GM21515 (cell line): ENCODE data around the gene RAPGEF3.

Experiments used
- ATAC-seq: cut with Tn5 transposase; IDR thresholded peaks from one replicate; pipeline ENCODE4 v1.9.1; 2021; ENCODE audit not compliant: unreplicated experiment

Gene RAPGEF3

DNA sequence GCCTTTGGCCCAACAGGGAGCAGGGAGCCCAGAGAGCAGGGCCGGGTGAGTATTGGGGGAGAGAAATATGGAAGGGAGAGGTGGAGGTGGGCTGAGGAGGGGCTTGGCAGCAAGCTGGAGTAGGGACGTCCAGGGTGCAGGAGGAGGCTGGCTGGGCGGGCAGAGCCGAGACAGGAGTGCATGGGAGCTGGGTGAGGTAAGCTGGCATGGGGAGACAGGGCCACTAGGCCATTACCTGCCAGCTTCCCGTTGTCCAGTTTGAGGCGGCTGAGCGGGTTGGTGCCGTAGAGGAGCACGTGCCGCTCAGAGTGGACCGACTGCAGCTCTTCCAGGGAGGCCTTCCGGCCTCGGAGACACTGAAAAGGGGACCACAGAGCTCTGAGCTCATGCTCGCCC, 32.7 kb upstream of the RAPGEF3 start:
- no peak for ATAC-seq

GRCh38 chr12:47790676-47791350, 32.1 kb upstream of the RAPGEF3 start:
- no peak for ATAC-seq

DNA sequence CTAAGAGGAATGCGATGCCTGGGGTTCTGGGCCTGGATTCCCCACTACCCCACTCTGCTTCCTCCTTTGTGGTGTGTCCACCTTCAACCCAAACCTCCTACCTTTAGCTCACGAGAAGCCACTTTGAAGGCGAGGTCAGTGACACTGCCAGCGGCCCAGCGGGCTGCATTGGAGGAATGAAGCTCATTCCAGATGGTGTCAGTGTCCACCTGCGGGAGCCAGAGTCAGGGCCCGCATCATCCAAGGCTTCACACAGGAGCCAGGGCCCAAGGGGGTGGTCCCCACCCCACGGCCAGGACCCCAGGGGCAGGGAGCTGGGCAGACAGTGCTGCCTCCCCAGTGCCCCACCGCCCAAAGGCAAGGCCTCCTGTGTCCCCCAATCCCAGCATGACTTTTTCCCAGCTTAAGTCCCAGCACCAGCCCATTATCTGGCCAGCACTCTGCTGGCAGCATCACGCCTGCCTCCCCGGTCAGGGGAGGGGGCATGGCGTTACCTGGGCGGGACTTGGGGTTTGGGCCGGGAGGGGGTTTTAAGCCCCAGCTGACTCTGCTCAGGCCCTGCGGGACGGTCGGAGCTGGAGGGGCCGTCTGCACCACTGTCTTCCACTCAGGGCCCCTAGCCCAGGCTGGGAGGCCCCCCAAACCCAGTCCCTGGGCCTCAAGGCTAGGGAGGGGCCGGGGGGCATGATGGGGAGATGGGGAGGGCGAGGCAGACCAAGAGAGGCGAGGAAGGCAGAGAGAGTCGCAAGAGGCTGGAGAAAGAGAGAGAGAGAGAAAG, 31.2 kb upstream of the RAPGEF3 start:
- ATAC-seq = no peak

- no peak for ATAC-seq
Measured at GRCh38 chr12:47789141-47789540, 30.5 kb upstream of the RAPGEF3 start.

- no peak for ATAC-seq
Measured at GRCh38 chr12:47787596-47788319, 29.1 kb upstream of the RAPGEF3 start.

GRCh38 chr12:47786662-47787280, 28.1 kb upstream of the RAPGEF3 start:
- ATAC-seq = no peak

DNA sequence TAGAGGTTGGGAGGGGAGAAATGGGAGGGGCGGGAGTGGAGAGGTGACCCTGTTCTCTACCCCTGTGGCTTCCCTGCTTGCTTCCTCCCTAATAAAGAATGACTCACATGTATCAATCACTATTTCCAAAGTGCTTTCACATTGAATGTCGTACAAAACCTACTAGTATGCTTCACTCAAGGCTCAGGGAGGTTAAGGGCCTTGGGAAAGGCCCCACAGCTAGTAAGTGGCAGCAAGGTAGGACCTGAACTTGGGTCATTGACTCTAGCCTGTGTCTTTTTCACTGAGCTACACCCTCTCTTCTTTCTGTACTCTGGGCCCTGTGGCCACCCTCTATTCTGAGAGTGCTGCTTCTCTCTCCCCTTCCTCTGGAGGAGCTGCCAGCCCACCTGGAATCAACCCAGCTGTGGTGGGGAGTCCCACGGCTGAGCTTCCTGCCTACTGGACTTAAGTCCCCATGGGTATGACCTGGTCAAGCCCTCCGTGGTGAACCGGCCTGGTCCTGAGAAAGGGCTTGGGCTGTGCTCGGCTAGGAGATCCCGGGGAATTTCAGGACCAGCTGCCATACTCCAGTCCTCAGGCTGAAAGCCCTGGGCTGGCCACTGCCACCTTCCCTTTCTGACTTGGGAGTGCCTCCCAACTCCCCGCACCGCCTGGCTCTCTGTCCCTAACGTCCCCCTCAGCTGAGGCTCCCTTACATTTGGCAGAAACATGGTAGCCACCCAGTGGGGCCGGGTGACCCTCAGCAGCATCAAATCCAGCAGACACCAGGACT, 27.4 kb upstream of the RAPGEF3 start:
- ATAC-seq = no peak

DNA sequence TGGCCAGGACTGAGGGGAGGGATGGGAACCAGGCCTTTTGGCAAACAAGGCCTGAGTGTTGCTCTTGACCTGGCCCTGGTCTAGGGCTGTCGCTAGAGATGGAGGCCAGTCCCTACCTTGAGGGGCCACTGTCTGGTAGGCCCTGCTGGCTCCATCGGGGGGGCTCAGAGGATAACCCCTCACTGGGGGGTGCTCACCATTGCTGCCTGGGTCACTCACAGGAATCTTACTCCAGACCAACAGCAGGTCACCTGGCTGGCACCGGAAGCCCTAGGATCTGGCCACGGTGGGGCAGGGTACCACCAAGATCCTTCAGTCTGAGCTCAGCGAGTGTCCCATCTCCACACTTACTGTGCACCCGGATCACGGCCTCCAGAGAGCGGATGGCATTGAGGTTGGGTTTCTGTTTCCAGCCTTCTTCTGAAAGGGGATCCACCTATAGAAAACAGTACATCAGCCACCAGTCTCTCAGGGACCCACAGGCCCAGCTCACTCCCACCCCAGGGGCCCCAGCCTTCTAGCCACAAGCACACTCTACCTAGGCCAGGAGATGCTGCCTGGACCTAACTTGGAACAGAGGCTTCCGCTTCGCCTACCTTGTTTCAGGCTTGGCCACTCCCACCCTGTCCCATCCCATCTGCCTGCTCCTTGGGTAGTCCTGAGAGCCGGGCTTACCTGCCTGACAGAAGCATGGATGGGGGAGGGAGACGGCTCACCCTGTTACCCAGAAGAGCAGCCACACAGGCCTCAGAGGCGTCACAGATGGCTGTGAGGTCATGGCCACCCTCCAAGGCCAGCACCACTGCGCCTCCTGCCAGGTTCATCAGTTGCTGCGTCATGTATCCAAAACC, 26.6 kb upstream of the RAPGEF3 start:
- no peak for ATAC-seq

GRCh38 chr12:47783821-47784819, 25.4 kb upstream of the RAPGEF3 start:
- ATAC-seq = no peak

GRCh38 chr12:47783024-47783755, 24.5 kb upstream of the RAPGEF3 start:
- ATAC-seq = no peak

- no peak for ATAC-seq
Measured at GRCh38 chr12:47782372-47782770, 23.7 kb upstream of the RAPGEF3 start.

GRCh38 chr12:47781479-47782371, 23.0 kb upstream of the RAPGEF3 start:
- no peak for ATAC-seq

DNA sequence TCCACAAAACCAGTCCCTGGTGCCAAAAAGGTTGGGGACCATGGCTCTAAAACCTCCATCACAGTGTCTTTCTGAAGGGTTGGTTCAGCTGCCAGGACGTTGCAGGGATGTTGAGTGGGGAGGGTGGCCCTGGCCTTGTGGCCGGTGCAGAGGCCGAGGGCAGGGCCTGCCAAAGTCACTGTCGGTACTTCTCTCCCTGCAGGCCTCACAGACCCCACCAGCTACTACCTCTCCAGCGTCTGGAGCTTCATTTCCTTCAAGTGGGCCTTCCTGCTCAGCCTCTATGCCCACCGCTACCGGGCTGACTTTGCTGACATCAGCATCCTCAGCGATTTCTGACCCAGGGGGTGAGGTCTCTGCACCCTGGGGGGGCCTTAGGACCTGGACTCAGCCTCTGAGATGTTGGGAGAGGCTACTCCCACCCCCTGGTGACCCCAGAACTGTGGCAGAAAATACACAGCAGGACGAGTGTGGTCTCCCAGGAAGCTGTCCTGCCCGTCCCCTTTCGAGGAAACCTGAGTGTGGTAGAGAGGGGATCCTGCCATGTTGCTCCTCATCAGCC, 21.3 kb upstream of the RAPGEF3 start:
- no peak for ATAC-seq

GRCh38 chr12:47779301-47779942, 20.7 kb upstream of the RAPGEF3 start:
- peak; percentile 84 for ATAC-seq

GRCh38 chr12:47778881-47779280, 20.2 kb upstream of the RAPGEF3 start:
- no peak for ATAC-seq
